SK-N-SH (cell line): ENCODE data around the gene PTPRD.

Experiments used
- CTCF ChIP-seq: fragments of 200-600 bp; sonication (generic); IDR thresholded peaks from 2 replicates; pipeline ENCODE4 v1.6.1; 2017; ENCODE audit warnings: antibody characterized with exemption, mild to moderate bottlenecking, moderate library complexity
- RAD21 ChIP-seq: IDR thresholded peaks from 2 replicates; pipeline ENCODE4 v1.6.1; 2012; ENCODE audit warnings: mild to moderate bottlenecking, low read length
- SIN3A ChIP-seq: IDR thresholded peaks from 2 replicates; pipeline ENCODE4 v1.6.1; 2012; ENCODE audit warnings: low read depth, mild to moderate bottlenecking, low read length, moderate library complexity, borderline replicate concordance

- TF ChIP-seq SIN3A: no peak
- TF ChIP-seq RAD21: peak; percentile 79
- TF ChIP-seq CTCF: peak; percentile 41
Measured at GRCh38 chr9:8855046-8855445, 1757.8 kb downstream of the PTPRD start.
